GM19240 (cell line): ENCODE data around the gene MICOS13.
A peak's percentile ranks its signal among the peaks of the same experiment; 100 is the strongest.
"Not testable (repeated sequence)": the region's sequence is repeated elsewhere in the genome, so short reads cannot be mapped to it uniquely, and the experiment has no call there.

ENCODE experiments used
- DNase-seq: peaks from one replicate; pipeline ENCODE4 v3.0.0; 2011; ENCODE audit warnings: low spot score; ENCODE audit not compliant: insufficient read length

The MICOS13 gene, protein sequence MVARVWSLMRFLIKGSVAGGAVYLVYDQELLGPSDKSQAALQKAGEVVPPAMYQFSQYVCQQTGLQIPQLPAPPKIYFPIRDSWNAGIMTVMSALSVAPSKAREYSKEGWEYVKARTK

DNA sequence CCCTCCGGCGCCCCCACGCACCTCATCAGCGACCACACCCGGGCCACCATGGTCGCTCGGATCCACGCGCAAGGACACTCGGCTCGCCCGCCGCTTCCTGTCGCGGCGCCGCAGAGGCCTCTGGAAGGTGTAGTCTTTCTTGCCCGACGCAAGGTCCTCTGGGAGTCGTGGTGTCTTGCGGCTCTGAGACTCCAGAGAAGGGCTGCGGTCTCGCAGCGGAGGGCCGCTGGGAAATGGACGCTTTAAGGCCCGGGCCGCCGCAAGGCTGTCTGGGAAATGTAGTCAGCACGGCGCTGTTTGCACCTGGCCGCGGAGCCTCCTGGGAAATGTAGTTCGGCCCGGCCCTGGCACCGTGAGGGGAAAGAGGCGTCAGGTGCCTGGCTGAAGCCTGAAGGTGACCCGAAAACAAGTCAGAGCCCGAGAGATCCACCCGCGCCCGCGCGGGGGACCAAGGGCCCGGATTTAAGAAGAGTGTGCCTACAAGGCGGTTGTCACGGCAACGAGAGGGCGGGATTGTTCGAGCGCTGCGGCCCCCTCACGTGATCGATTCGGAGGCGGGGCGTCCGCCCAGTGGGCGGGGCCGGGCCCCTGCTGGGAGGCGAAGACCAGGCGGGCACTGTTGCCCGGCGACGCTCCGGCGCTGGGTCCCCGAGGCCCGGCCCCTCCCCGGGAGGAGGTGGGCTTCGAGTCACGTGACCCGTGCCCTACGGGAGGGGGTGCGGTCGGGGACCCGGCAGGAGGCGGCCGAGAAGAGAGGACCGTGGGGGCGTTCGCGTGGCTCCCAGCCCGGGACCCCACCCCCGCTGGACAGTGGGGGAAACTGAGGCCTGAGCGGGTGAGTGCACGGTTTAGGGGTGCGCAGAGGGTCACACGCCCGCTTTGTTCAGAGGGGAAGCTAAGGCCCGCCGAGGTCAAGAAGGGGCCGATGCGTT is at the start of gene MICOS13, which contains the start of gene HSD11B1L:
Gene MICOS13, minus strand, starts transcription at position 80 of the 932 bp plus-strand sequence. Its CDS starts 30 bp downstream, at position 50.
Gene HSD11B1L, plus strand, starts transcription at position 591 of the 932 bp plus-strand sequence. CDS start 3,806 bp downstream, outside the sequence.
- peak; percentile 96 for DNase-seq

DNA sequence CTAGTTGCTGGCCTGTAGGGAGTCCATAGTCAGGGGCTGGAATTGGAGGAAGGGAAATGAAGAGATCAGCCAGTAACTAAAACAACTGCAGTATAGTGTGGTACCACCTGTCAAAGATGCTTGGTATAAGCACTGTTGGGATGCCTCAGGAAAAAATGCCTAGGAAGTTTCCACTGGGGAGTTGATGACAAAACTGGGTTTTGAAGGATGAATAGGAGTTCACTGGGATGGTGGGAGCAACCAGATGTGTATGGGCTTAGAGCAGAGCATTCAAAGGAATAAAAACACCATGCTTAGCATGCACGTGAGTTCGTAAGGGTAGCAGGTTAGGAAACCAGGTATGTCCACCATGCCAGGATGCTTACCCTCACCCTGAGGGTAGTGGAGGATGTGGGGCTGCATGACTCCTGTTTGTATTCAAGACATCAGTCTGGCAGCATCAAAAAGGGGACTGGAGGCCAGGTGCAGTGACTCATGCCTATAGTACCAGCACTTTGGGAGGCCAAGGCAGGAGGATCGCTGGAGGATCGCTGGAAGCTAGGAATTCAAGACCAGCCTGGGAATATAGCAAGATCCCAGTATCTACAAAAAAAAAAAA is 47.2 kb upstream of the MICOS13 start:
- no peak for DNase-seq

DNA sequence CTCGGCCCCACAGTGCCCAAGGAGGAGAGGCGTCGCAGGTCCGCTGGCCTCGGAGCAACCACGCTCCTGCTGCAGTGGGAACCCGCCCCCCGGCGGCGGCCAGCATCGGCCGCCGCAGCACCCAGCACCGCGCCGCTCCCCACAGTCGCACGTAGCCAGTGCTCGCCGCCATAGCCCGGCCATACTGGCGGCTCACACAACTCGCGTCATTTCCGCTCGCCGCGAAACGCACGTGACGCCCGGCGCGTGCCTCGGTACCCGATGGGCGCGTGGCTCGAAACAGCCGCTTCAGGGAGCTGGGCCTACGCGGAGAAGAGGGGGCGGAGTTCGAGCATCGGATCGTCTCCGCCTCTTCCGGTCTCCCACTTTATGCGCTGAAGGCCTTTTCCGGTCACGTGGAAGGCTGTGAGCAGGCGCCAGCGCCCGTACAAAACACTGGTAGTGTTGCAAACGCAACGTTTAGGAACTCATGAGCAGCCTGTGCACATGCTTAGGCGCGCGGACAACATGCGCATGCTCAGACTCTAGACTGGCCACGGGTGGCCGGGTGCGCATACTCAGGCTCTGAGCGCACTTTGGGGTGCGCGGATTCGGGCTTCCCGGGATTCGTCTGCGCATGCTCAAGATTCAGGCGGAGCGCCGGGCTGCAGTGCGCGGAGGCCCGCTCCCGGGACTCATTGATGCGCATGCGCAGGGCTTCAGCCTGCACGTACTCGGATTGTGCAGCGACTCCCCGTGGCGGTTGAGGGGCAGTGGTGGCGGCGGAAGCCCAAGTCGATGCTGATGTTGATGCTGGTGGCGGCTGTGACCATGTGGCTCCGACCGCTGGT is 39.9 kb upstream of the MICOS13 start, which contains the start of the genes CATSPERD and LONP1:
Gene CATSPERD, plus strand, starts transcription at position 677 of the 830 bp plus-strand sequence. Its CDS starts 101 bp downstream, at position 778.
Gene LONP1, minus strand, starts transcription at position 186 of the 830 bp plus-strand sequence. Its CDS starts 14 bp downstream, at position 172.
- DNase-seq, result peak; percentile 98

DNA sequence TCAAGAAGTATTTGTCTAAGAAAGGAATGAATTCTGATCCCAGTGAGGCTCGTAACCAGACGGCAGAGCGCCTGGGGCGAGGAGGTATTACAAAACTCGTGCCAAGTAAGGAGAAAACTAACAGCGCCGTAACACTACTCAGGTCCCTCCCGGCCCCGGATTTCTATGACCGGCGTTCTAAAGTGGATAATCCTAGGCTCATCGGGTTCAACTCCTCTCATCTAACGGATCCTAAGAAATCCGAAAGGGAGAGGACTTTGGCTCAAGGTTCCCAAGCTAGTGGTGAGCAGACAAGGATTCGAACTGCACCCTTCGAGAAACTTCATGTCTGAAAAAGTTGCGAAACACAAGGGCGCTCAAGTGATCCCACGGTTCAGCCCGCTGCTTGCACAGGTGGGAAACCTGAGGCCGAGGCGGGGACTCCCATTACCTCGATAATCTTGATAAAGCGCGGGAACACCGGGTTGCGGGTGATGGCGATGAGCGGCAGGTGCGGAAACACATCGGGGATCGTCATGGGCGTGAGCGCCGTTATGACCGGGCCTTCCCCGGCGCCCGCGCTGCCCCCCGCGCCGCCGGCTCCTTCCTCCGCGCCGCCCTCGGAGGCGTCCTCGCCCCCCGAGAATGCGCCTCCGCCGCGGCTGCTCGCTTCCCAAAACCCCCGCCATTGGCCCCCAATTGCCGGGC is 39.1 kb upstream of the MICOS13 start:
- no peak for DNase-seq

DNA sequence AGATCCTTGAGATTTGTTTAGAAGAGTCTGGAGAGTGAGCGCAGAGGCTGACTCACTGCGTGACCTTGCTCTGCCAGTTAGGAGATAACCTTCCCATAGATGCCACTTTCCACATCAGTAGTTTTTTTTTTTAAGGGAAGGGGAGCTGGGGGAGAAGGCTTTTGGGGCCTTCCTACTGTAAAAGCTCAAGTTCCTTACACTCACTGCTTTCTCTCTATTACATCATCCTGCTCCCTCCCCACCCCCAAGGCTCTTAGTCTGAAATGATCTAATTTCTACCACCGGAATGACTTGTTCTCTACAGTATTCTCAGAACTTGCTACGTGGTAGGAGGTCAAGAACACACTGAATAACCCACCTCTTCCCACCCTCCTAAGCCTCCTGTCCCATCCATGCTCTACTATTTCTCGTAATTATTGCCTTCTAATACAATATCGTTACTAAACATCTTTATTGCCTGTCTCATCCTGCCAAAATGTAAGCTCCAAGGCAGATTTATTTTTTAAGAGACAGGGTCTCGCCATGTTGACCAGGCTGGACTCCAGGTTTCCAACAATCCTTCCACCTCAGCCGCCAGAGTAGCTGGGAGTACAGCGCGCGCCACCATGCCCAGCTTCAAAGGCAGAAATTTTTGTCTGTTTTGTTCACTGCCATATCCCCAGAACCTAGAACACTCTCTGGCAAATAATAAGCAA is 38.4 kb upstream of the MICOS13 start:
- DNase-seq, result no peak

DNA sequence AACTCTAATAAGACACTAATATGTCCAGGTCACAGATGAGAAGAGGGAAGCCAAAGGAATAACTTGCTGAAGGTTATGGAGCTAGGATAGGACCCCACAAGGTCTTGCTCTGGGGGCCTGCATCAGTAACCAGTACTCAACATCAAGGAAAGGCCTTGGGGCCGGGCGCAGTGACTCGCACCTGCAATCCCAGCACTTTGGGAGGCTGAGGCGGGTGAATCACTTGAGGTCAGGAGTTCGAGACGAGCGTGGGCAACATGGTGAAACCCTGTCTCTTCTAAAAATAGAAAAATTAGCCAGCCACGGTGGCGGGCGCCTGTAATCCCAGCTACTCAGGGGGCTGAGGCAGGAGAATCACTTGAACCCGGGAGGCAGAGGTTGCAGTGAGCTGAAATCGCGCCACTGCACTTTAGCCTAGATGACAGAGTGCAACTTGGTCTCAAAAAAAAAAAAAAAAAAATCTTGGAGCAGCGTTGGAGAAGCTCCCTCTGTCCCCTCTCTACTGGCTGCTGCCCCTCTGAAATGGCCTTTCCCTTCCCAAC is 37.8 kb upstream of the MICOS13 start:
- no peak for DNase-seq

DNA sequence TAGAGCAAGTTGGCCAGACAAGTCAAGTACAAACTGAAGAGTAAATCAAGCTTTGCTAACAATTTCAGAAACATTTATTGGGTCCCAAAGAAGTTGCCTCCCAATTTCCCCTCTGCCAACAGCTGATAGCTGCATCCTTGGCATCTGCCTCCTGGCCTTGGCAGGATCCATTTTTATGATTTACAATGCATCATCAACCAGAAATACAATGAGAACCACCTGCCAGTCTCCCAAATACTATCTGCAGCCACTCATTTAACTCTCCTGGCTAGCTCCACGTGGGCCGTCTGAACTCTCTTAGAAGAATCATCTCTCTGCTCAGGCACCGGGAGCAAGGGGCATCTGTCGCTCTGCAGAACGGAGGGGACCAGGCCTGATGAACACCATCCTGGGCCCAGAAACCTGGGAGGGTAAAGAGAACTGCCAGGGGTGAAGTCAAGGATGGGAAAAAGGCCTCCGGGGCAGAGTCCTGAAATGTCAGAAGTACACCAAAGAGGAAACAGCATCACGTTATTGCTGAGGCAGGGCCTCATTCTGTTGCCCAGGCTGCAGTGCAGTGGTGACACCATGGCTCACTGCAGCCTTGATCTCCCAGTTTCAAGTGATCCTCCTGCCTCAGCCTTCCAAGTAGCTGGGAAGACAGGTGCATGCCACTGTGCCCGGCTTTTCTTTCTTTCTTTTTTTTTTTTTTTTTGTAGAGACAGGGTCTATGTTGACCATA is 37.1 kb upstream of the MICOS13 start:
- no peak for DNase-seq

DNA sequence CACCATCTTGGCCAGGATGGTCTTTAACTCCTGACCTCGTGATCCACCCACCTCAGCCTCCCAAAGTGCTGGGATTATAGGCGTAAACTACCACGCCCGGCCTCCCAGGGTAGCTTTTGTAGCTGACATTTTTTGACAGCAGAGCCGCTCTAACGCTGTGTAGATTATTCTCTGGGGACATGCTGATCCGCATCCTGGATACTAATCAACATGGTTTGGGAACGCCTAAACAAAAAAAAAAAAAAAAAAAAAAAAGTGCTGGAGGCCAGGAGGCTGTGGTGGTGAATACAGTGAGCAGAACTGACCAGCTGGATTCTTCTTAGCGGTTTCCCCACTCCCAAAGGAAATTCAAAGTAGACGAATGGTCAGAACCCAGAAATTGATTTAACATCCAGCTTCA is 34.5 kb upstream of the MICOS13 start:
- DNase-seq, result no peak

DNA sequence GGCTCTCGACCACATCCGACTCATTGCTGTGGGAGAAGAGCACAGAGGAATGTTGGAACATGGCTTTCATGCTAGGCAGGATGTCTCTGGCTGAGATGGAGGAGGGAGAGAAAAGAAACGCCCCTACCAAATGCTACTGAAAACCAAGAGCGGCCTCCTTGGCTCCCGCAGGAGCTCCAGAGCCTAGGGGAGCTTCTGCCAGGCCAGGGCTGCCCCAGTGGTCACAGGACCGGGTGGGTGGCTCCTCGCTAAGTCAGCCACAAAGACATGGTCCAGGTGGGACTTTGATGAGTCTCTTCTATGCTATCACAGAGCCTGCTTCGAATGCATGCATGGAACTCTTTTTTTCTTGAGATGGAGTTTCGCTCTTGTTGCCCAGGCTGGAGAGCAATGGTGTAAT is 32.9 kb upstream of the MICOS13 start:
- no peak for DNase-seq

DNA sequence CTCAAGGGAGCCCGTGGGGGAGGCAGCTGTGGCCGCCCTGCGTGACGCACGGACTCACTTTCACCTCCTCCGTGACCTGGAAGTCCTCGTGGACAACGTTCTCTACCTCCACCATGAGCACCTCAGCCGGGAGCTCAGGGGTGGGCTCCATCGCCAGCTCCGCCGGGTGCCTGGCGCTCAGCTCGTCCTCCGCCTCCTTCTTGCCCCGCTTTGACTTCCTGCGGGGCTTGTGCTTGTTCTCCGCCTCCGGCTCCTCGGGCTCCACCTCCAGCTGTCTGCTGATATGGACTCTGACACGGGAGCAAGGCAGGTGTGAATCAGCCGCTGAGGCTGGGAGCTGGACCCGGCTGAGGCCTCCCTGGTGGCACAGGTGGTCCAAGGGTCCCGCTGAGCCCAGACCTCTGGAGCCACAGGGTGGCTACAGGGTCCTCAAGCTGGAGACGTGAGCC is 31.4 kb upstream of the MICOS13 start:
- DNase-seq, result no peak

DNA sequence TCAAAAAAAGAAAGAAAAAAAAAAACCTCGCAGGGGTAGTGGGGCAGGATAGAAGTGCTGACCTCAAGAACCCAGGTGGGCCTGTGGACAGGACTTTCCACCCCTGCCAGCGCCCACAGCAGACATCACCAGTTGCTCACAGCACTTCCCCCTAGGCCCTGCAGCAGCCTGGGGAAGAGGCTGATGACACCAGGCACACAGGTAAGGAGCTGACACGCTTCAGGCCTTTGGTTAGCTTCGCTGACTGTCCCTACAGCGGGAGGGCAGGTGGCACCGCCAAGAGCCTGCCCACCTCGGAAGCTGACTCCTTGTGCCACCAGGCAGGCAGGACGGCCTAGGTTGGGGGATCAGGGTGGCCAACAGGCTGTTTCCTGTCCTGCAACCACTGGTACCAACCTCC is 30.7 kb upstream of the MICOS13 start:
- no peak for DNase-seq

DNA sequence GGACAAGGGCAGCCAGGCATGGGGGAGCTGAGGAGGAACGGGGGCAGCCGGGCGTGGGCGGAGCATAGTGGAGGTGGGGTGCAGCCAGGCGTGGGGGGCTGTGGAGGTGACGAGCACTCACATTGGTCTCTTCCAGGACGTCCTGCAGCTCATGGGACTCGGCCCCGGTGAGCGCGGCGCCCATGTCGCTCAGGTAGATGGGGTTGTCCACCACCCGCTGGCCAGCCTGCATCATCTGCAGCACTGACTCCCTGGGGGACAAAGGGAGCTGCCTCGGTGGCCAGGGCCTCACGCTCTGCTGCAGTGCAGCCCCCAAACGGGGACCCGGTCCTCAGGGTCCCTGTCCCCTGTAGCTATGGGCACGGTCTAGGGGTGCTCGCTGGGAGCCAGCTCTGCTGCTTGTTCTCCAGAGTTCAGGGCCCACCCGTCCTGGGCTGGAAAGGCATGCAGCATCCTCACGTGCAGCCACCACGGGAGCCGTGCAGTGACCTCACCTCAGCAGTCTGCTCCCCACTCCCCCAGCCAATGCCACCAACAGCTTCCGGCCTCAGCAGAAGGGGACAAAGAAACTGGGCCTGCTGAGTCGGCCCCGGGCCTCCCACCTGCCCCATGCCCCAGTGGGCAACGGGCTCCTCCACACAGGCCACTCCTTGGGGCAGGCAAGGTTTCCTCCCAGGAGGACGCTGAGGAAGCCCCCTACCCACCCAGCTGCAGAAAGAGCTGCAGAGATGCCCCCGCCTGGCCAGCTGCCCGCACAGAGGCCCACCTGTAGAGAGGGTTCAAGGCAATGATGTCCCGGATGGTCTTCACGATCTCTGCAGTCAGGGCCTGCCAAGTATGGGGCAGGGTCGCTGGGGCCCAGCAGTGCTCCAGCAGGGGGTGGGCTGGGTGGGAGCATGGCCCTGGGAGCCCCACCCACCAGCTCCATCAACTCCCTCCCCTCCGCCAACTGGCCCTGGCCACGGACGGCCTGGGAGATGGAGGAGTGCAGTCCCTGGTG is 27.6 kb upstream of the MICOS13 start:
- no peak for DNase-seq

DNA sequence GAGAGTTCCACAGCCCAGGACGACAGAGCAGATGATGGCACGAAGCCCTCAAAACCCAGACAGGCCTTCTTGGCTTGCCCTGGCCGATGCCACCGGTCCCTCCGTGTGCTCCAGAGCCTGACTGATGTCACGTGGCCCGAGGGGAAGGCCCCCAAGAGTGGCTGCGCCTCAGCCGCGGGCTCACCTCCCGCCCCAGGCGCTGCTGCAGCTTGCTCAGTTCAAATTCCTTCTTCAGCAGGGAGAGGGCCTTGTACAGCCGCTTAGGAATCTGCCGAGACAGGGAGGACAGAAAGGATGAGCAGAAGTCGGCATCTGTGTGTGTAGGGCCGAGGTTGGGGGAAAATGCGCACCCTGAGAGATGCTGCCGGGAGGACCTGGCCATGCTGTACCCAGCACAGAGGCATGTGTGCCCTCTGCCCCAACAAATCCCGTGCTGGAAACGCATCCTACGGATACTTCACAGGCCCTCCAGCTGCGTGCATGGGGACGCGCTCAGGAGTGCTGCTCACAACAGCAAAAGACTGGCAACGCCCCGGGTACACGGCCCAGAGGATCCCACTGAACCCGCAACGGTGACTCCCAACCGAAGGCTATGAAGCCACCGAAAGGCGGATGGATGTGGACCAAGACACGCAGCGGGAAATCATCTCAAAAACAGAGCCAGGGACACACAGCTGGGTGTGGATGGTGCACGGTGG is 26.7 kb upstream of the MICOS13 start:
- no peak for DNase-seq

DNA sequence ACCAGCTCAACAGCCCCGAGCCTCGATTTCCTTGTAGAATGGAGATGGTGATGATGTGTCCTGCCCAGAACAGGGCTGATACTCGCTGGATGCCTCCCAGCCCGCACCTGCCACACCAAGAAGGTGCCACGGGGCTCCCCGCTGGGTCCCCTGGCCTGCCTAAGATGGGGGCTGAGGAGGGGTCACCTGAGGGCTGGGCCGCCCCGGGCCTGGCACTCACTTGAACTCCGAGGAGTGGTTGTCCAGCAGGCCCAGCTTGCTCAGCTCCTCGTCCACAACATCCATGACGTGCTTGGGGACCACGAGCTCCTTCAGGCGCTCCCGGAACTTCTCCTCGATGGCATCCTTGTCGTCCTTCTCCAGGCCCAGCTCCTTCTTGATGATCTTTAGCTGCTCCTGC is 25.2 kb upstream of the MICOS13 start:
- no peak for DNase-seq

DNA sequence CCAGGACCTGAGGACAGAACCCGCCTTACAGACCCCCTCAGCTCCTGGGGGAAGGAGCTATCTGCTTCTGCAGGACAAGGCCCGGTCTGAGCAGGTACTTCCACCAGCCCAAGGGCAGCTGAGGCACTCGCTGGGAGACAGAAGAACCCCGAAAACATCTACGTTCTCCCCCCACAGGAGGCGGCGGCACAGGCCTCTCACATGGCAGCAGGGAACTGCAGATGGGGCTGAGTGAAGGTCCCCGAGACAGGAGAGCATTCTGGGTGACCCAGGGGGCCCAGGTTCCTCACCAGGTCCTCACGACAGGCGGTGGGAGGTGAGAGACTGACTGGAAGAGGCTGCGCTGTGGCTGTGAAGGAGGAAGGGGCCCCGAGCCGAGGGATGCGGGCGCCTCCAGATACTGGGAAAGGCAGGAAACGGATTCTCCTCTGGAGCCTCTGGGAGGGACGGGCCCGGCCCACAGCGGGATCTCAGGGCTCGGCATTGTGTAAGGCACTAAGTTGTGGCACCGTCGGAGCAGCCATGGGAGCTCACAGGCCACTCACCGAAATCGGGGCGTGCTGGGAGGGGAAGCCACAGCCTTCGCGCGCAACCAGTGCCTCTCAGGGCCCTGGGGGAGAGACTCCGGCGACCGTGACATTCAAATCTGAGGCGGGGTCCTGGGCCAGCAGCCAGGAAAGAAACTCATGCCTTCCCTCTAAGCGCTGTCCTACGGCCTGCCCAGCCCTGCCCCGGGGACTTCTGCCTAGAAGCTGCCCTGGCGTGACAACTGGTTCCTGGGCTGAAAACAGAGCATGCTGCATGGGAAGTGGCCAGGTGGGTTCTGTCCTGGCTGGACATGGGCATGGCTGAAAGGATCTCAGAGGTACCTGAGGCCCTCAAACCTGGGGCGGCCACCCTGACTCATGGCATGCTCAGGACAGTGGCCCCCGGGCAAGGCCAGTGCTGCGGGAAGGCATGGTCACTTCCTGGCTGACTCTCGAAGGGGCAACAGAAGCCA is 23.8 kb upstream of the MICOS13 start:
- no peak for DNase-seq

DNA sequence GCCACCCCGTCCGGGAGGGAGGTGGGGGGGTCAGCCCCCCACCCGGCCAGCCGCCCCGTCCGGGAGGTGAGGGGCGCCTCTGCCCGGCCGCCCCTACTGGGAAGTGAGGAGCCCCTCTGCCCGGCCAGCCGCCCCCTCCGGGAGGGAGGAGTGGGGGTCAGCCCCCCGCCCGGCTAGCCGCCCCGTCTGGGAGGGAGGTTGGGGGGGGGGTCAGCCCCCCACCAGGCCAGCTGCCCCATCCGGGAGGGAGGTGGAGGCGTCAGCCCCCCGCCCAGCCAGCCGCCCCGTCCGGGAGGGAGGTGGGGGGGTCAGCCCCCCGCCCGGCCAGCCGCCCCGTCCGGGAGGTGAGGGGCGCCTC is 21.7 kb upstream of the MICOS13 start:
- DNase-seq, result not testable (repeated sequence)
